ENCODE measurements around the gene WWTR1. TPM values are rescaled to one million over a fixed set of nuclear protein-coding genes. Genes with fewer than 3 reads are reported as not detected.

The WWTR1 gene
- total RNA-seq, 2 experiments from 2014 or later, result 0.31 to 0.53 TPM

GRCh38 chr3:149567381-149567780 lies 90.4 kb downstream of the WWTR1 start:
- ATAC-seq (no peak), DNase-seq (no peak)
- Mint-ChIP-seq H3K27me3 (ENCODE audit: low read depth) (peaks cover 7% of the 10 kb centered on the region), H3K4me1 (ENCODE audit: low read depth) (no peaks in the 10 kb centered on the region), H3K4me3 (no peak overlapping the region), H3K27ac (no peak overlapping the region), H3K36me3 (ENCODE audit: low read depth) (no peaks in the 10 kb centered on the region), H3K9me3 (ENCODE audit: insufficient read depth) (no peaks in the 10 kb centered on the region)
- ChIA-PET CTCF (interaction anchor here (0.7 to 1.5 kb wide), 7 partner anchors 16 to 241 kb away, joined by 3 to 10 read pairs (median 3); partner anchors contain the start of gene COMMD2), POLR2A (no interaction called here)

GRCh38 chr3:149566292-149566975 lies 91.4 kb downstream of the WWTR1 start:
- Mint-ChIP-seq H3K27me3 (ENCODE audit: low read depth) (peaks cover 7% of the 10 kb centered on the region), H3K27ac (no peak overlapping the region), H3K9me3 (ENCODE audit: insufficient read depth) (no peaks in the 10 kb centered on the region), H3K4me1 (ENCODE audit: low read depth) (no peaks in the 10 kb centered on the region), H3K36me3 (ENCODE audit: low read depth) (no peaks in the 10 kb centered on the region), H3K4me3 (no peak overlapping the region)
- DNase-seq (no peak), ATAC-seq (no peak)
- ChIA-PET POLR2A (no interaction called here), CTCF (interaction anchor here (0.7 to 1.5 kb wide), 6 partner anchors 17 to 242 kb away, joined by 3 to 7 read pairs (median 3); no protein-coding TSS in a partner anchor)

GRCh38 chr3:149564079-149564478 lies 93.7 kb downstream of the WWTR1 start:
- no peak overlapping the region for H3K4me3 Mint-ChIP-seq
- H3K9me3 Mint-ChIP-seq (ENCODE audit: insufficient read depth), result no peaks in the 10 kb centered on the region
- POLR2A ChIA-PET, result no interaction called here
- H3K27ac Mint-ChIP-seq, result no peak overlapping the region
- no peak for ATAC-seq
- peaks cover 7% of the 10 kb centered on the region for H3K27me3 Mint-ChIP-seq (ENCODE audit: low read depth)
- no peak for DNase-seq
- CTCF ChIA-PET, result interaction anchor here (0.8 kb wide), 1 partner anchor 153 kb away, joined by 3 read pairs; no protein-coding TSS in a partner anchor
- no peaks in the 10 kb centered on the region for H3K36me3 Mint-ChIP-seq (ENCODE audit: low read depth)
- H3K4me1 Mint-ChIP-seq (ENCODE audit: low read depth), result no peaks in the 10 kb centered on the region

GRCh38 chr3:149563114-149563513 lies 94.7 kb downstream of the WWTR1 start:
- no peaks in the 10 kb centered on the region for H3K4me1 Mint-ChIP-seq (ENCODE audit: low read depth)
- no peak for DNase-seq
- no peaks in the 10 kb centered on the region for H3K9me3 Mint-ChIP-seq (ENCODE audit: insufficient read depth)
- H3K27me3 Mint-ChIP-seq (ENCODE audit: low read depth), result peaks cover 11% of the 10 kb centered on the region
- no peaks in the 10 kb centered on the region for H3K36me3 Mint-ChIP-seq (ENCODE audit: low read depth)
- POLR2A ChIA-PET, result no interaction called here
- no peak for ATAC-seq
- H3K27ac Mint-ChIP-seq, result no peak overlapping the region
- CTCF ChIA-PET, result no interaction called here
- no peak overlapping the region for H3K4me3 Mint-ChIP-seq

GRCh38 chr3:149560617-149561016 lies 97.2 kb downstream of the WWTR1 start:
- H3K9me3 Mint-ChIP-seq (ENCODE audit: insufficient read depth), result no peaks in the 10 kb centered on the region
- CTCF ChIA-PET, result no interaction called here
- no peaks in the 10 kb centered on the region for H3K36me3 Mint-ChIP-seq (ENCODE audit: low read depth)
- H3K4me3 Mint-ChIP-seq, result no peak overlapping the region
- peaks cover 4% of the 10 kb centered on the region for H3K27me3 Mint-ChIP-seq (ENCODE audit: low read depth)
- no peaks in the 10 kb centered on the region for H3K4me1 Mint-ChIP-seq (ENCODE audit: low read depth)
- no peak for DNase-seq
- no peak for ATAC-seq
- no peak overlapping the region for H3K27ac Mint-ChIP-seq
- POLR2A ChIA-PET, result no interaction called here

GRCh38 chr3:149560001-149560400 lies 97.8 kb downstream of the WWTR1 start:
- no peak overlapping the region for H3K4me3 Mint-ChIP-seq
- POLR2A ChIA-PET, result no interaction called here
- CTCF ChIA-PET, result interaction anchor here (1.1 kb wide), 1 partner anchor 9 kb away, joined by 8 read pairs; no protein-coding TSS in a partner anchor
- H3K27ac Mint-ChIP-seq, result no peak overlapping the region
- H3K27me3 Mint-ChIP-seq (ENCODE audit: low read depth), result peaks cover 7% of the 10 kb centered on the region
- H3K36me3 Mint-ChIP-seq (ENCODE audit: low read depth), result no peaks in the 10 kb centered on the region
- ATAC-seq (no peak), DNase-seq (no peak)
- no peaks in the 10 kb centered on the region for H3K9me3 Mint-ChIP-seq (ENCODE audit: insufficient read depth)
- H3K4me1 Mint-ChIP-seq (ENCODE audit: low read depth), result no peaks in the 10 kb centered on the region

GRCh38 chr3:149559525-149559924 lies 98.3 kb downstream of the WWTR1 start:
- H3K36me3 Mint-ChIP-seq (ENCODE audit: low read depth), result no peaks in the 10 kb centered on the region
- H3K4me1 Mint-ChIP-seq (ENCODE audit: low read depth), result no peaks in the 10 kb centered on the region
- no peak overlapping the region for H3K27ac Mint-ChIP-seq
- peaks cover 10% of the 10 kb centered on the region for H3K27me3 Mint-ChIP-seq (ENCODE audit: low read depth)
- no peak for ATAC-seq
- CTCF ChIA-PET, result interaction anchor here (1.1 kb wide), 1 partner anchor 9 kb away, joined by 8 read pairs; no protein-coding TSS in a partner anchor
- DNase-seq, result no peak
- POLR2A ChIA-PET, result no interaction called here
- no peaks in the 10 kb centered on the region for H3K9me3 Mint-ChIP-seq (ENCODE audit: insufficient read depth)
- no peak overlapping the region for H3K4me3 Mint-ChIP-seq

GRCh38 chr3:149555927-149556326 lies 101.9 kb downstream of the WWTR1 start:
- ChIA-PET CTCF (no interaction called here), POLR2A (no interaction called here)
- no peak overlapping the region for H3K27ac Mint-ChIP-seq
- no peaks in the 10 kb centered on the region for H3K4me1 Mint-ChIP-seq (ENCODE audit: low read depth)
- DNase-seq (no peak), ATAC-seq (no peak)
- H3K9me3 Mint-ChIP-seq (ENCODE audit: insufficient read depth), result no peaks in the 10 kb centered on the region
- H3K4me3 Mint-ChIP-seq, result no peak overlapping the region
- H3K36me3 Mint-ChIP-seq (ENCODE audit: low read depth), result no peaks in the 10 kb centered on the region
- peaks cover 14% of the 10 kb centered on the region for H3K27me3 Mint-ChIP-seq (ENCODE audit: low read depth)

GRCh38 chr3:149554826-149555225 lies 103.0 kb downstream of the WWTR1 start:
- no peak overlapping the region for H3K4me3 Mint-ChIP-seq
- H3K36me3 Mint-ChIP-seq (ENCODE audit: low read depth), result no peaks in the 10 kb centered on the region
- no peak for ATAC-seq
- ChIA-PET POLR2A (no interaction called here), CTCF (interaction anchor here (1.5 kb wide), 1 partner anchor 253 kb away, joined by 4 read pairs; no protein-coding TSS in a partner anchor)
- peaks cover 14% of the 10 kb centered on the region for H3K27me3 Mint-ChIP-seq (ENCODE audit: low read depth)
- no peak for DNase-seq
- H3K9me3 Mint-ChIP-seq (ENCODE audit: insufficient read depth), result no peaks in the 10 kb centered on the region
- H3K27ac Mint-ChIP-seq, result no peak overlapping the region
- no peaks in the 10 kb centered on the region for H3K4me1 Mint-ChIP-seq (ENCODE audit: low read depth)

GRCh38 chr3:149553781-149554451 lies 103.9 kb downstream of the WWTR1 start:
- DNase-seq (no peak), ATAC-seq (no peak)
- peaks cover 14% of the 10 kb centered on the region for H3K27me3 Mint-ChIP-seq (ENCODE audit: low read depth)
- ChIA-PET POLR2A (no interaction called here), CTCF (interaction anchor here (0.9 to 1.5 kb wide), 2 partner anchors 198 to 254 kb away, joined by 3 to 4 read pairs; partner anchors contain the start of gene COMMD2)
- no peaks in the 10 kb centered on the region for H3K4me1 Mint-ChIP-seq (ENCODE audit: low read depth)
- H3K36me3 Mint-ChIP-seq (ENCODE audit: low read depth), result no peaks in the 10 kb centered on the region
- H3K4me3 Mint-ChIP-seq, result no peak overlapping the region
- H3K27ac Mint-ChIP-seq, result no peak overlapping the region
- H3K9me3 Mint-ChIP-seq (ENCODE audit: insufficient read depth), result no peaks in the 10 kb centered on the region

GRCh38 chr3:149552700-149553099 lies 105.1 kb downstream of the WWTR1 start:
- Mint-ChIP-seq H3K36me3 (ENCODE audit: low read depth) (no peaks in the 10 kb centered on the region), H3K4me3 (no peak overlapping the region), H3K9me3 (ENCODE audit: insufficient read depth) (no peaks in the 10 kb centered on the region), H3K27ac (no peak overlapping the region), H3K27me3 (ENCODE audit: low read depth) (peaks cover 9% of the 10 kb centered on the region), H3K4me1 (ENCODE audit: low read depth) (no peaks in the 10 kb centered on the region)
- ATAC-seq, result no peak
- ChIA-PET CTCF (no interaction called here), POLR2A (no interaction called here)
- no peak for DNase-seq

GRCh38 chr3:149551500-149551899 lies 106.3 kb downstream of the WWTR1 start:
- H3K36me3 Mint-ChIP-seq (ENCODE audit: low read depth), result no peaks in the 10 kb centered on the region
- H3K4me3 Mint-ChIP-seq, result no peak overlapping the region
- no peak overlapping the region for H3K27ac Mint-ChIP-seq
- POLR2A ChIA-PET, result no interaction called here
- DNase-seq, result no peak
- no peaks in the 10 kb centered on the region for H3K4me1 Mint-ChIP-seq (ENCODE audit: low read depth)
- ATAC-seq, result no peak
- H3K27me3 Mint-ChIP-seq (ENCODE audit: low read depth), result peaks cover 9% of the 10 kb centered on the region
- CTCF ChIA-PET, result no interaction called here
- H3K9me3 Mint-ChIP-seq (ENCODE audit: insufficient read depth), result no peaks in the 10 kb centered on the region
